ENCODE measurements around the gene GTPBP8. TPM values are rescaled to one million over a fixed set of nuclear protein-coding genes. Genes with fewer than 3 reads are reported as not detected.

Gene GTPBP8
- total RNA-seq, 1 experiment from 2014 or later = 29.8 TPM

GRCh38 chr3:112980080-112980479 is 10.7 kb upstream of the GTPBP8 start:
- no peak overlapping the region for H2BK15ac ChIP-seq (ENCODE audit: low read depth, low read length)
- H2BK120ac ChIP-seq (ENCODE audit: low read depth, low read length, poor library complexity, severe bottlenecking) = no peak overlapping the region
- DNase-seq = no peak
- no peak overlapping the region for H4K5ac ChIP-seq (ENCODE audit: insufficient read length, low read depth, low read length)
- H3K9ac ChIP-seq (ENCODE audit: extremely low read depth, insufficient read length, low read length) = no peak overlapping the region
- H3K79me2 ChIP-seq (ENCODE audit: insufficient read depth, low read length) = no peaks in the 10 kb centered on the region
- Mint-ChIP-seq H3K27ac (no peak overlapping the region), H3K27me3 (ENCODE audit: low read depth) (no peaks in the 10 kb centered on the region), H3K4me3 (no peak overlapping the region), H3K9me3 (no peaks in the 10 kb centered on the region), H3K4me1 (peaks cover 0 to 3% of the 10 kb centered on the region in 2 experiments; a peak in 1 of 4 replicates), H3K36me3 (ENCODE audit: insufficient read depth in 1 of 3, low read depth in 3 of 3) (no peaks in the 10 kb centered on the region)
- H3K4ac ChIP-seq (ENCODE audit: low read depth, low read length) = no peak overlapping the region
- no peak overlapping the region for H2BK5ac ChIP-seq (ENCODE audit: insufficient read length, low read length)
- H3K27ac ChIP-seq (ENCODE audit: insufficient read length, low read depth, low read length) = no peak overlapping the region
- H3K56ac ChIP-seq (ENCODE audit: insufficient read length, low read depth, low read length) = no peak overlapping the region
- H2AFZ ChIP-seq (ENCODE audit: low read length) = no peak overlapping the region
- no peak overlapping the region for H4K8ac ChIP-seq (replicated peaks; ENCODE audit: insufficient read length, low read depth, low read length)
- no peaks in the 10 kb centered on the region for H4K20me1 ChIP-seq (ENCODE audit: control insufficient read depth, insufficient read depth, insufficient read length)
- H3K9me3 ChIP-seq (ENCODE audit: control insufficient read depth, low read depth, low read length) = no peaks in the 10 kb centered on the region
- no peak overlapping the region for H4K91ac ChIP-seq (ENCODE audit: insufficient read length, low read depth, low read length)
- H3T11ph ChIP-seq (ENCODE audit: low read length) = no peak overlapping the region
- WGBS (ENCODE audit: extremely low coverage, insufficient read length, low lambda C conversion rate) = no CpG with 5 or more reads among the region's 1 CpG
- H3K4me1 ChIP-seq (ENCODE audit: insufficient read depth, low read length) = no peaks in the 10 kb centered on the region
- H3K23me2 ChIP-seq (ENCODE audit: insufficient read length, low read depth, low read length, poor library complexity, severe bottlenecking) = no peaks in the 10 kb centered on the region
- TF ChIP-seq CTCF (conservative IDR thresholded peaks at IDR 0.05) = no peak
- no peak overlapping the region for H3K14ac ChIP-seq (ENCODE audit: insufficient read depth, low read length)
- no peaks in the 10 kb centered on the region for H3K79me1 ChIP-seq (ENCODE audit: insufficient read depth, low read depth, low read length, poor library complexity, severe bottlenecking)
- no peak overlapping the region for H3K23ac ChIP-seq (ENCODE audit: insufficient read length, low read depth, low read length)
- H3K27me3 ChIP-seq (ENCODE audit: insufficient read depth, low read length) = no peaks in the 10 kb centered on the region
- no peak overlapping the region for H2BK12ac ChIP-seq (ENCODE audit: insufficient read length, low read depth, low read length)
- no peak overlapping the region for H3K18ac ChIP-seq (ENCODE audit: insufficient read length, low read depth, low read length)
- H2BK20ac ChIP-seq (ENCODE audit: low read depth, low read length, poor library complexity, severe bottlenecking) = no peak overlapping the region
- no peak overlapping the region for H3K4me2 ChIP-seq (ENCODE audit: insufficient read depth, insufficient read length, low read length)
- H2AK5ac ChIP-seq (ENCODE audit: insufficient read length, low read length) = no peak overlapping the region

All from H9 (cell line).